SK-N-MC (cell line): Measurements from ENCODE around the gene DSC2.

Experiments used
- EZH2 ChIP-seq: fragments of 200-600 bp; sonication (generic); IDR thresholded peaks from one replicate; pipeline ENCODE4 v1.6.1; 2017; ENCODE audit warnings: antibody characterized with exemption
- FOXP2 ChIP-seq: optimal IDR thresholded peaks from 2 replicates; pipeline ENCODE3; 2011; ENCODE audit warnings: mild to moderate bottlenecking, moderate library complexity; ENCODE audit not compliant: insufficient read depth; ENCODE audit errors: extremely low read length, control extremely low read depth
- POLR2AphosphoS5 ChIP-seq: IDR thresholded peaks from 2 replicates; pipeline ENCODE4 v1.6.1; 2012; ENCODE audit warnings: mild to moderate bottlenecking, low read depth, low read length, borderline replicate concordance

GRCh38 chr18:31057051-31057450 is 45.2 kb downstream of the DSC2 start:
- no peak for TF ChIP-seq EZH2
- no peak for TF ChIP-seq POLR2AphosphoS5
- TF ChIP-seq FOXP2 = no peak
